ENCODE measurements around the gene PTPN3. TPM values are rescaled to one million over a fixed set of nuclear protein-coding genes. Genes with fewer than 3 reads are reported as not detected.

PTPN3 gene
- polyA plus RNA-seq, 10 donors: 1.7 to 5.9 (median 3.2) TPM

DNA sequence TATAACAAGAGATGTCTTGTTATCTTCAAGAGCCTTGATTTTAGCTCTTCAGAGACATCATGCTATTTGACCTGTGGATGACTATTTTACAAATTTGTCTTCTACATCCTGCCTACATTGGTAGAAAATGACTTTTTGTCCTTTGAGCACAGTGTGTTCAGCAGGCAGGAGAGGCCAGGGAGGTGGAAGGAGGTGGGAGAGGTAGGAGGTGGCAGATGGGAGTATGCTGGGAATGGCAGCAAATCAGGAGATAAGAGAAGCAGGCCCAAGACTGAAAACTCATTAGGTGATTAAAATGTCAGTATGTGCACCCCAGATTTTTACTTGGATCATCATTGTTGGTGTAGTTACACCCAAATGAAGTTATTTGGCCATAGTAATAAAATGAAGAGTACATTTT, 44.1 kb downstream of the PTPN3 start:
- no peak for DNase-seq

DNA sequence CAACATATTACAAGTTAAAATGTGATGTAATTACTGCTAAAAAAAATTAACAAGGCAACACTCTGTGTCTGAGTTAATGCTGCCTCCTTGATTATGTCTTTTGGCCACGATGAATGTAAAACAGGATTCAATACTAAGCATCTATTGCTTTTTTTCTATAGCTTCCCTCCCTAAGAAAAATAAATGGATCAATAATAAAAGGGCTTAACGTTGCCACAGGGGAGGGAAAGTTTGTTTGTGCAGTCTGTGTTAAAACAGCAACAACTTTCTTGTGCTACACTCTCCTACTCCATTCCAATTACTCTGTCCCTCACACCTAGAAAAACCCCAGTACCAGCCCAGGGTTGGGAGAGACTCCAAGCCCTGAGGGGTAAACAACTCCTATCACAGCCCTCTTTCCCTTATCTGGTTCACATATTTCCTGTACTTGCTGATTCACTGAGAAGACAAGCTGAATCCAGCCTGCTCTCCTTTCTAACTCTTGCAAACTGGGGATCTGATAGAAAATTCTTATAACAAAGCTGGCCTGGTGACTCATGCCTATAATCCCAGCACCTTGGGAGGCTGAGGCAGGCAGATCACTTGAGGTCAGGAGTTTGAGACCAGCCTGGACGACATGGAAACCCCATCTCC, 44.8 kb downstream of the PTPN3 start:
- DNase-seq: no peak

DNA sequence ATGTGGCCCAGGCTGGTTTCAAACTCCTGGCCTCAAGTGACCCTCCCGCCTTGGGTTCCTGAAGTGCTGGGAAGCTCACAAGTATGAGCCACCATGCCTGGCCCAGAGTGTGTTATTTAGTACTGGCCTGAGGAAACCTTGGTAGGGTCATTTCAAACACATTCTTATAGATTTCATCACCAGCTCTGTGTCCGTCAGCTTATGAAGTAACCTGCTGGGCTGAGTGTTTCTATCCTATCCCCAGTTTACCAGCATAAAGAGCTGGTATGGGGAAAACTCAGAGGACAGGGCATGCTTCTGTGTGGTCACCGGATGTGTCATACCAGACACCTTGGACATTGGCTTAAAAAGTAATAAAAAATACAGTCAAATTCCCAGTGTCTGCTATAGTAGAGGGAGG, 45.3 kb downstream of the PTPN3 start:
- no peak for DNase-seq

DNA sequence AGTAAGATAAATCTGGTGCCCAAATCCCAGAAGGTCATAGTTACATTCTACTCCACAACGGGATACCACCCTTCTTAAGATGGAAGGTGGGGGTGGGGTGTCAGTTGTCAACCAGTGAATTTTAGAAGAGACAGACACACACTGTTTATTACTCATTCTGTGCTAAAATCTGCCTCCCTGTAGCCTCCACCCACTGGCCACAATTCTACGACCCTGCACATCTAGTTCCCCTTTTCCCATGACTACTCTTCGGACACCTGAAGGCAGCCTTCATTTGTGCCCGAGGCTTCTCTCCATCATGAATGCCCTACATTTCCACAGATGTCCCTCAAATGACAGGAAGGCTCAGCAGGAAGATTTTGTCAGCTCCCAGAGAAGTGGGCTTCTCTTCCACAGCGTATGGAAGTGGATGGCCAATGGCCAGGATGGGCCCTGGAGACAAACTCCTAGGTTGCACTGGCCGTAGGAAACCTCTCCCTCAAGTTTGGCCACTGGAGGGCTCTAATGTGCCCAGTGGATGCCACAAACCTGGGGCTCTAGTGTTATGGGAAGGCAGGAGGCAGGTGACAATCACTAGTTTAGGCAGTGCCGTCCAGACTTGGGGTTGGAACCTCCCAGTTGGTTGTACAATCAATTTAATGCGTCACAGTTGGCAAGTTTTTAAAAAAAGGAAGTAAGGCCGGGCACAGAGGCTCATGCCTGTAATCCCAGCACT, 46.6 kb downstream of the PTPN3 start:
- DNase-seq: no peak

DNA sequence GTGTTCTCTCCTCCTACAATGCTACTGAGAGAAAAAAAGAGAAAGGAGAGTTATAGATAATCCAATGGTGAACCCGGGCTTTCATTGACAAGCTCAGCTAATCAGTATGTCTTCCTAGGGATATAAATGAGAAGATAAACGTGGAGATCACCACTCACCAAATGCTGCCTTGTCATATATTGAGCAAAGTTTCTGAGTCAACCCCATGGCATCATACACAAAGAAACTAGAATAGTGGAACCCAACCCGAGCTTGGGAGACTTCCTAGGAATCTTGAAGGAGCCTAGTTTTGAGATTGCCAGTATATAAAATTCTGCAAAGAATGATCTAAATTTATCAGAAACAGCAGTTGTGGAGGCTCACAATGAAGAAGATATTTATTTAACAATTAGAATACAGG, 47.8 kb downstream of the PTPN3 start:
- DNase-seq: no peak

DNA sequence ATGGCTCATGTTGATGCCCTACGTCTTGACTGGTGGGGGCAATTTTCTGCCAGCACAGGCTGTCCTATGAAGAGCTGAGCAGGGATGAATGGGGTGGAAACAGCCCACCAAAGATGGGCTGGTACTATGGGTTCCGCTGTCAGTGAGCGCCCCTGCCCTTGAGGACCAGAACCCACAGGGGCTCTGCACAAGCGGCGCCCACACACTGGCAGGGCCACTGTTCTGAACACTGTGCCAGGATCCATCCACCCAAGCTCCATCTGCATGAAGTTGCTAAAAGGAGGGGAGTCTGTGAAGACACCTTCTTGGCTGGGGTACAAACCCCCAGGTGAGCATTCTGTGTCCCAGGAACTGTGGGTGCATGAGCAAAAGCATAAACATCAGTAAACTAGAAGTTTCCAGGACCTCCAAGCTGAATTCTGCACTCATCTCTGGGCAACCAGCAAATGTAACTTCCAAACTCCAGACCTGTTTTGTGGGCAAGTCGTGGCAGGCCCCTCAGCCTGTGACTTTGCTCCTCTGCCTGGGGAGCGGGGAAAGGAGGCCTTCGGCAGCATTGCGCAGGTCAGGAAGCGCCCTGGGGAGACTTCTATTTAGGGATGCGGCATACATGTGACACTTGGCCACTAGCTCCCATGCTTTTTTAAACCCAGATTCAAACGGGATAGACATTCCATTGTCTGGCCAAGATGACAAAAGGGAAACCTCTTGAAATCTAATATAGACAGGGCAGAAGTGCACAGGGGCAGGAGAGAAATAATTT, 48.9 kb downstream of the PTPN3 start:
- DNase-seq: no peak

DNA sequence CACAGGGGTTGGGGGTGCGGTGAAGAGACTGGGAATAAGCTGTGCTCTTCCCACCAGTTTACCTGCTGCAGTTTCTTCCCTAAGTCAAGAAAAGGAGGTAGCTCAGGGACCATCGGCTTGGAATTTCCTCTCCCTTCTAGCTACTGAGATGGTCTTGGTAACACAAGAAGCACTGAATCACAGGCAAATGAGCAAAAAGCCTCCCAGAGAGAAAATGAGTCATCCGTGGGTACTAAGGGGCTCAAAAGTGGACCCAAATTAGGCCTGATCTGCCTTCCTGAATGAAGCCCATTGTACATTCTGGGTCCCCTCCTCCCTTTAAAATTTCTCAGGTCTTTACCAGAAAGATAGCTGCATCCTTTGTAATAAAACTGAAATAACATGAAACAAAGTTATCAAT, 49.9 kb downstream of the PTPN3 start:
- peak in 1 of 3 donors; percentile 17 for DNase-seq

DNA sequence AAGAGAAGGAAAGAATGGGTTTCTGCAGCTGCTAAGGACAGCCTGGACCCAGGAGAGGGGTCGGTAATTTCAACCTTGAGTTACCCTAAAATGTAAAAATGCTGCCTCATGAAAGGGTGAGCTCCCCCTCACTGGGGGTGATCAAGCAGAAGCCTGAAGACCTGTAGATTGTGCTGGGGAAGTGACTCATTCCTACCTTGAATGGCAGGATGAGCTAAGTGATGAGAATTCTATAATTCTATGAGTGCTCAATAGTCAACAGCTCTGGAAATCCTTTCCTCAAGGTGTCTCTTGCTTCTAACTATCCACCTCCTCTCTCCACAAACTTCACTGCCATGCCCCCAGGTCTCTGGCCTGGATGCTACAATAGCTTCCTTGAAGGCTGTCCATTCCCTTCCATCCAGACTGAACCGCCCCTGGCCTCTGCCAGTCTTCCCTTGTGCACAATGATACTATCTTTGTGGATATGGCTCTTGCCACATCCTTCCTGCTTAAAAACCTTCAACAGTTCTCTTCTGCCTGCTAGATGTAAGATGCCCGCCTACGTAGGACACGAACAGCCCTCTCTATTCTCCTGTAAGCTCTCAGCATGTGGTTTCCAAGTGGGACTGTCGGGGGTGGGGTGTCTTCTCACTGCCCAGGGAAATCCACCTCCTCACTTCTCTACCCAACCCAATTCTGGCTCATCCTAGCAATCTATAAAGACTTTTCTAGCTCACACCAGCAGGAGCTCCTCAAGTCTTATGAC, 50.6 kb downstream of the PTPN3 start:
- no peak for DNase-seq

DNA sequence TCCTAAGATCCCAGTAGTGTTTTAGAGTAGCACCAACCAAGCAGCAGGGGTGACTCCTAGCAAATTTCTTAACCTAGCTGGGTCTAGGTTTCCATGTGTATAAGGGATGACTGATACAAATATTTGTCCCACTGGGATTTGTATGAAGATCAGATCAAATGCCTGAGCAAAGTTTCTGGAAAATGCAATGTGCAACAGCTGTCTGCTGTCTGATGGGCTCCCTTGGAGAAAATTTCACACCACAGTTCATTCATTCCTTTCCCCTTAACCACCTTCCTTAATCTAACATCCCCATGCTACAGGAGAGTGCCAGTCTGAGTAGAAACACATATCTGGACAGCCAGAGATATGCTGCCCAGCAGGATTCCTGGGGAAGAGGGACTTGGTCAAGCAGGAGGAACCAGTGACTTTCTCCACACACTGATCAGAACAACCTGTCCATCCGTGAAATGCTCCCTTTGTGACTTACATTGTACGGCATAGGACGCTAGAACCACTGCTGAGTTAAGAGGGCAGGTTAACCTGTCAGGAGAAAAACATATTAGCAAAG, 53.3 kb downstream of the PTPN3 start:
- DNase-seq: no peak

DNA sequence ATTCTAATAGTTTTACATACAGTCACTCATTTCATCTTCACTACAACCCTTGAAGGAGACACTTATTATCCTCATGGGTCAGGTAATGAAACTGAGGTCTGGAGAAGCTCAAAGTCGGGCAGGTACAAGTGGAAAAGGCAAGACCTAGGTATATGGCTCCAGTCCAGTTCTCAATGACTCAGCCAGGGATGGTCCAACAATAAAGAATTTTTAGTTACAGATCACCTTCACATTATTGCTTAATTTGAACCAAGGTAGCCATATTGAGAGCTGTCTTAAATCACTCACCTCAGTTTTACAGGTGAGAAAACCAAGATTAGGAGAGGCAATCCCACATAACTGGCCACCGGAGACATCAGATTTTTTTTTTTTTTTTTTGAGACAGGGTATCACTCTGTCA, 55.4 kb downstream of the PTPN3 start:
- no peak for DNase-seq

DNA sequence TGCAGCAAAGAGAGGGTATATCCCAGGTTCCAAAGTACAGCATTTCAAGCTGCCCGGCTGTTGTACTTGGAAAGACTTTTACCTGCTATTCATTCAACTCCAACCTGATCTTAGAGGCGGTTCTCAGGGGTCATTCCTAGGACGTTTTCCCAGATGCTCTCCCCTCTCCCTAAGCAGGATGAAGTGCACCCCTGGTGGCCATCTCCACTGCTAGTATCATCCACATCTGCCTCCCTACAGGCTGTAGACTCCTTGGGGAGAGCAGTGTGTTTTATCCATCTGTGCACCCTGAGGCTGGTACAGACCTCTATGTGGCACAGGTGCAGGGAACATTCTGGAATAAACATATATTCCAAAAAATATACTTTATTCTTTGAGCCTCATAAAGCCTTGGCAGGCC, 56.8 kb downstream of the PTPN3 start:
- DNase-seq: no peak

DNA sequence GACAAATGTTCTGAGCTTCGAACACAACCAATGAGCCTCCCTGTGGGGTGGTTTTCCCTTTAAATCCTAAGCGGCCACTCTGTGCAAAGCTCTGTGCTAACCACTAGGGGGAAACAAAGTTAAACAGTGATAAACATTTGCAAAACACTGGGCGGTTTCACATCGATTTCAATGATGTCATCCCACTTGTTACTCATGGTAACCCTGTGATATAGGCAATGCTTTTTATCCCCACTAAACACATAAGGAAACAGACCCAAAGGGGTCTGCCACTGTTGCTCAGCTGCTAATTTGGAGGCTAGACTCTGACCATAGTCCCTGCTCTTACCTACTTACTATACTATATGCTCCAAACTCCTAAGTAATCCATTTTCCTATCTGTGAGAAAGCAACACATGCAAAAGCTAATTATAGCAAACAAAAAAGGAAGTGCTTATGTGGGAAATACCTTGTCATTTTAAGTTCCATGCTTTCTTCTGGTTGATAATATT, 57.3 kb downstream of the PTPN3 start:
- peak; percentile 56 to 75 (median 57) for DNase-seq

DNA sequence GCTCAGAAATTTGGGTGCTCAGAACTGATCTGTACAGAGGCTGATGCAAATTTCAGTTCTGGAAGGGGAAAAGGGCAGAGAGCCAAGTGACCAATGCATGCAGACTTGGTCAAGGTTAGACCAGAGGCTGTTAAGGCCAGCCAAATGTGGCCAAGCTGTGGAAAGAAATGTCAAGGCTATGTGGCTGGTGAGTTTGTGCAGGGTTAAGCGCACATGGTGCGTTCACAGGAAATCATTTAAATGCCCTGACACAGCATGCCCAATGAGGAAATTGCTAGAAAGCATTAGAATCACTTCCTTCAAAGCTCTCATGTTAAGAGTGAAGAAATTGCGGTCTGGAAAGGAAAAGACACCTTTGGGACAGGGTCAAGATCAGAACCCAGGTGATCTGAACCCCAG, 58.0 kb downstream of the PTPN3 start:
- peak in 1 of 3 donors; percentile 11 for DNase-seq

DNA sequence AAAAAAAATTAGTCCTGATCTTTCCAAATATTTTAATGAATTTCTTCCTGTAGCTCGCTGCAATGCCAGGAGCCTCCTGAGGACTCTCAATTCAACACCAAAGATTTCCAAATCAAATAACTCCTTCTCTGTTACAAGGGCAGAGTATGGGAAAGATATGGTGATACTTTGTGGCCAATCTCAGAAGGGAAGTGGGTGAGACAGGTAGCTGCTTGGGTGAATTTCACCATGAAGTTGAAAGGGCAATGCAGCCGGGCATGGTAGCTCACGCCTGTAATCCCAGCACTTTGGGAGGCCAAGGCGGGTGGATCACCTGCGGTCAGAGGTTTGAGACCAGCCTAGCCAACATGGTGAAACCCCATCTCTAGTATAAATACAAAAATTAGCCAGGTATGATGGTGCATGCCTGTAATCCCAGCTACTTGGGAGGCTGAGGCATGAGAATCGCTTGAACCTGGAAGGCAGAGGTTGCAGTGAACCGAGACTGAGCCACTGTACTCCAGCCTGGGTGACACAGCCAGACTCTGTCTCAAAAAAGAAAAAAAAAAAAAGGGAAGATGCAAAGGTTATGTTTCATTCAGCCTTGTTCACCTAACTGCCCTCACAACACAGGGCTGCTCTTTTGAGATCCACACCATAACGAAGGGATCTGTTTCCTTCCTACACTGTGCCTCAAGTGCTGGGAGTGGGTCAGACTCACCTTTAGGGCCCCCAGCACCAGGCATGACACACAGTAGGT, 58.6 kb downstream of the PTPN3 start:
- no peak for DNase-seq

DNA sequence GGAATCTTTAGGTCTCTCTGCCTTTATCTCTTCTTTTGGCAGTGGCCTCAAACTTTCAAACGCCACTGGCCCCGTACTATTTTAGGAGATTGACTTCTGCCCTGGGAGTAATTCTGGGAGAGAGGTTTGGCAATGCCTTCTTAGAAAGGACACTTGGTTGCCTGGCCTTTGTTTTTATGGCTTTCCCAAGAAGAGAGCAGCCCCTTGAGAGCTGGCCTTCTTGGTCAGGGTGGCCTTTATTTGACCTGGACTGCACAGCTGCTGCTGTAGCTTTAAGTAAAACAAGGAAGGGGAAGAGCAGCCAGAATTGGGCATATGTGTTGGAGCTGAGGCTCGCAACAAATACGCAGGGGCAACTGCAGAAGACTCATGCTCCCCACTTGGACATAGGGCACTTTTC, 60.8 kb downstream of the PTPN3 start:
- DNase-seq: peak in 2 of 3 donors; percentile 11 to 45

DNA sequence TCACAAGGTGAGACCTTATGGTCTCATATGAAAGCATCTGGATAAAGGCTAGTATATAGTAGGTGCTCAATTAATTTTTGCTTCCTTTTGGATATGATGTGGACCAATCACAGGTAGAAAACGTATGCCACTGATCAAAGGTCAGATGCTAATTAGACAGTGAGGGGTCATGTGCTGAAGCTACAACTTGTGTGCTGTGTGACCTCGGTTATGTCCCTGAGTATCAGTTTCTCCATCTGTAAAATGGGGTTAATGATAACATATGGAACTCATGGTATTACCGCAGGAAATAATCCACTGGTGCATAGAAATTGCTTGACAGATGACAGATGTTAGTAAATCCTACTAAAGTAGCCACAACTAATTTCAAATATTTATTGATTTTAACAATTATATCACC, 62.0 kb downstream of the PTPN3 start:
- DNase-seq: no peak

DNA sequence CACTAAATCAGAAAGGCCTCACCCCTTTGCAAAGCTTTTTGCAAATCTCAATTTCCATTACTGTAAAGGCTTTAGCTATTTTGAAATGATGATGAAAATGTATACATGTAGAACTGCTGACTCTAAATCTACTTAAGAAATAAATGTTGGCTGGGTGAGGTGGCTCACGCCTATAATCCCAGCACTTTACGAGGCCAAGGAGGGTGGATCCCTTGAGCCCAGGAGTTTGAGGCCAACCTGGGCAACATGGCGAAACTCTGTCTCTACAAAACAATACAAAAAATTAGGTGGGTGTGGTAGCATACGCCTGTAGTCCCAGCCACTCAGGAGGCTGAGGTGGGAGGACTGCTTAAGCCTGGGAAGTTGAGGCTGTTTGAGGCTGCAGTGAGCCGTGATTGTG, 64.6 kb downstream of the PTPN3 start:
- DNase-seq: no peak

DNA sequence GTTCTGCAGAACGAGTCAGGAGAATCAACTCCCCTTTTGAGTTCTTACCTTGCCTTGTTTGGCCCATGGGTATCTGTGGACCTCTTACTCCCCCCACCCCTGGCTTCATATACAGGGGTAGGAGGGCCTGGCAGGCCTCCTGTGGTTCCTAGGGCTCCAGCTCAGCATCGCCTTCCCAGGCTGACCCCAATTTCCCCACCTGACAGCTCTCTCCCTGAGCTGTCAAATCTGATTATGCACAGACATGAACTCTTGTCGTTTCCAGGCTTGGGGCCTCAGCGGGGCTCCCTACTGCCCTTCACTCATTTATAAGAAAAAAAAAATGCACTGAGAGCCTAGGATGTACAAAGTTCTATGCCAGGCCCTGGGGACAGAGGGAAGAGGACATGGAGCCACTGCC, 67.9 kb downstream of the PTPN3 start:
- no peak for DNase-seq

DNA sequence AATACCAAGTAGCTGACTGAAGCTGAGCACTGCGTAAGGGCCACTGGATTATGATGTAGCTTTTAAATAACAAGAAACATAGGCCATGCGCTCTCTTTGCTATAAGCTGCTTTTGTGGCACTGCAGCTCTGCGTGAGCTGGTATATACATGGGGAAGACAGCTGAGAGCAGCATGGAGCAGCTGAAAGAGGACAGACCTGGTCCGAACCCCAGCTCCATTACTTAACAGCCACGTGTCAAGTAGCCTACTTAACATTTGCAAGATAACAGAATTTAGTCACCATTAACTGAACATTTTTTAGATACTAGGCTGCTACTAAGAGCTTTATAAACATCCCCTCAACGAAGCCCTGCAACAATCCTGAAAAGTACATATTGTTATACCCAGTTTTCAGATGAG, 69.3 kb downstream of the PTPN3 start:
- DNase-seq: no peak

DNA sequence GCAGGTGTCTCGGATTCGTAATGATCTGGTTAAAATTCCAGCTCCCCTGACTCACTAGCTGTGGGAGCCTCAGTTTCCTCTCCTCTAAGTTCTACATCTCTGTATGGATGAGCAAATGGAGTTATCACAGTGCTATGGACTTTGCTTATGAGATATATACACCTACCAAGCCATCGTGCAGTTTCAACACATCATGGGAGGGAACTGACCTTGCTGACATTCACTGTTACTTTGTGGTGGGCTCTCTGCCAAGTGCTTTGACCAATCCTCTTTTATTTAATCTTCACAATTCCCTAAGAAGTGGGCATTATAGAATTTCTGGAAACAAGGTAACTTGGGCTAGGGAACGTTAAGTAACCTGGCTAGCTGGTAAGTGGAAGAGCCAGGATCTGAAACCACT, 70.2 kb downstream of the PTPN3 start:
- no peak for DNase-seq
